ENCODE measurements around the gene LRMDA. TPM values are rescaled to one million over a fixed set of nuclear protein-coding genes. Genes with fewer than 3 reads are reported as not detected.

The LRMDA gene
- total RNA-seq, 4 donors from 2014 or later: 7.3 to 20.1 (median 8.4) TPM

DNA sequence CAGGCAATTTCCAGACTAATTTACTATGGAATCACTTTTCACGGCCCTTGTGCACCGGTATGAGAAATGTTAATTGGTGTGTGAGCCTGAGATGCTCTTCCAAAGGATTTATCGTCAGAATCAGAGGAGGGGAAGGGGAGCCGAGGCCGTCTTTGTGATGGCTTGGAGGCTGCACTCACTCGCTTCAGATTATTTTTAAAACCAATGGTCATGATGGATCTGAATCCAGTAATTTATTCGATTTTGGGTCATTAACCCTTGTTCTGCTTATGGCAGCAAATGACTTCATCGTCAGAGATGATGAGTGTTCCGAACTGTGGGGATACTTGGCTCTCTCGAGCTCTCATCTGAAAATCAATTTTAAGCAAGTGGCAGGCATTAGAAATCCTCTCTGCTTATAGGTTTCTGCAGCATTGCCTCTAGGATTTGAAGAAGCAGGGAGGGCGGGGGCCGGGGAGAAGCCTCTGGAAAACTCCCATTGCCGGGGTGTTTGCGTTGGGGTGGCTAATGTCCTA lies 576.3 kb downstream of the LRMDA start:
- WGBS, 2 donors (ENCODE audit: low coverage in 1 of 2): 84 to 89% methylated on average over 8 to 9 of the region's 14 CpGs
- no peaks in the 10 kb centered on the region for H3K27me3 ChIP-seq

DNA sequence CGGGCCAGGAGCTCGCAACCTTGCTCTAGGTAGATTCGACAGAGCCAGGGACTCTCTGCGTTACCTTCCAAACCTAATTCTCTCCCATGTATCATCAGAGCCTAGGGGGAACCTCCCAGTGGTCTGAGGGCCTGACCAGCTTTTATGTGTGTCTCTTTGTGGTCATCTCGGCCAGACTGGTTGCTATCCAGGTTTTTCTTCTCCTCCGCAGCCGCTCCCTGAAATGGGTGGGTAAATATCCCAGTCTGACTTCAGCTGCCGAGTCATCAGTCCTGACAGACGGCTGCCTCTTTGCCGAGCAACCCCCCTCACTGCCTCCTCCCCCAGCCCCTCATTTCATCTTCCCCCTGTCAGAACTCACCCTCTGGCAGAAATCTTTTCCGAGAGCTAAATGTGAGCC lies 578.1 kb downstream of the LRMDA start:
- H3K4me3 ChIP-seq: no peak overlapping the region
- no peak for ATAC-seq
- 83 to 86% methylated on average over 8 to 11 of the region's 11 CpGs for whole genome bisulfite sequencing, 2 donors (ENCODE audit: low coverage in 1 of 2)
- no peaks in the 10 kb centered on the region for H3K36me3 ChIP-seq
- no peaks in the 10 kb centered on the region for H3K9me3 ChIP-seq
- no peaks in the 10 kb centered on the region for H3K4me1 ChIP-seq
- TF ChIP-seq, protein P1, sequence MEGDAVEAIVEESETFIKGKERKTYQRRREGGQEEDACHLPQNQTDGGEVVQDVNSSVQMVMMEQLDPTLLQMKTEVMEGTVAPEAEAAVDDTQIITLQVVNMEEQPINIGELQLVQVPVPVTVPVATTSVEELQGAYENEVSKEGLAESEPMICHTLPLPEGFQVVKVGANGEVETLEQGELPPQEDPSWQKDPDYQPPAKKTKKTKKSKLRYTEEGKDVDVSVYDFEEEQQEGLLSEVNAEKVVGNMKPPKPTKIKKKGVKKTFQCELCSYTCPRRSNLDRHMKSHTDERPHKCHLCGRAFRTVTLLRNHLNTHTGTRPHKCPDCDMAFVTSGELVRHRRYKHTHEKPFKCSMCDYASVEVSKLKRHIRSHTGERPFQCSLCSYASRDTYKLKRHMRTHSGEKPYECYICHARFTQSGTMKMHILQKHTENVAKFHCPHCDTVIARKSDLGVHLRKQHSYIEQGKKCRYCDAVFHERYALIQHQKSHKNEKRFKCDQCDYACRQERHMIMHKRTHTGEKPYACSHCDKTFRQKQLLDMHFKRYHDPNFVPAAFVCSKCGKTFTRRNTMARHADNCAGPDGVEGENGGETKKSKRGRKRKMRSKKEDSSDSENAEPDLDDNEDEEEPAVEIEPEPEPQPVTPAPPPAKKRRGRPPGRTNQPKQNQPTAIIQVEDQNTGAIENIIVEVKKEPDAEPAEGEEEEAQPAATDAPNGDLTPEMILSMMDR (IDR thresholded peaks at IDR 0.05): no peak
- TF ChIP-seq POLR2AphosphoS5 (IDR thresholded peaks at IDR 0.05): no peak
- no peak overlapping the region for H3K27ac ChIP-seq
- no peaks in the 10 kb centered on the region for H3K27me3 ChIP-seq

More for the DNA sequence above, 576.3 kb downstream of the LRMDA start:
- H3K27ac ChIP-seq: no peak overlapping the region
- no peak overlapping the region for H3K4me3 ChIP-seq
- TF ChIP-seq, protein P1 (IDR thresholded peaks at IDR 0.05): no peak
- TF ChIP-seq EP300 (IDR thresholded peaks at IDR 0.05) (no peak), POLR2AphosphoS5 (IDR thresholded peaks at IDR 0.05) (no peak), POLR2A (IDR thresholded peaks at IDR 0.05) (no peak)
- no peak for ATAC-seq
- no peaks in the 10 kb centered on the region for H3K9me3 ChIP-seq
- no peaks in the 10 kb centered on the region for H3K4me1 ChIP-seq
- H3K36me3 ChIP-seq: no peaks in the 10 kb centered on the region

DNA sequence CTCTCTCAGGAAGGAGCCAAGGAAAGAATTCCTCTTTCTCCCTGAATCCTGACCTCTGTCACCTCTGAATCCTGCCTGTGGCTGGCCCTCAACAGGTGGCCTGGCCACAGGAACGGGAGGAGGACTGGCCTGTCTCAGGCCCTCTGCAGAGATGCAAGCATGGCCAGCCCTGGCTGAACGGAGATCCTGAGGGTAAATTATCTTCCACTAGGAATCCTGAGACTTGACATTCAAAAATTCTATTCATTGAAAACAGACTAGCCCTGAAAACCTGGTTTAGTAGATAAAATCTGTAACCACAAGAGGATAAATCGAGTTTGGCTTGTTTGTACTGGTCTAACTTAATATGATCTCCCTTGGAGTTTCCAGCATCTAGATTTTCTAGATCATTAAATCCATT lies 579.3 kb downstream of the LRMDA start:
- Histone ChIP-seq H3K4me1 (no peaks in the 10 kb centered on the region), H3K36me3 (no peaks in the 10 kb centered on the region), H3K9me3 (no peaks in the 10 kb centered on the region), H3K4me3 (no peak overlapping the region), H3K27me3 (no peaks in the 10 kb centered on the region), H3K27ac (no peak overlapping the region)
- no peak for TF ChIP-seq POLR2A (IDR thresholded peaks at IDR 0.05)
- no peak for TF ChIP-seq POLR2AphosphoS5 (IDR thresholded peaks at IDR 0.05)
- no peak for TF ChIP-seq EP300 (IDR thresholded peaks at IDR 0.05)
- TF ChIP-seq, protein P1 (IDR thresholded peaks at IDR 0.05): no peak
- WGBS, 2 donors (ENCODE audit: low coverage in 1 of 2): 70 to 100% methylated on average over 2 to 3 of the region's 3 CpGs
- ATAC-seq: no peak

DNA sequence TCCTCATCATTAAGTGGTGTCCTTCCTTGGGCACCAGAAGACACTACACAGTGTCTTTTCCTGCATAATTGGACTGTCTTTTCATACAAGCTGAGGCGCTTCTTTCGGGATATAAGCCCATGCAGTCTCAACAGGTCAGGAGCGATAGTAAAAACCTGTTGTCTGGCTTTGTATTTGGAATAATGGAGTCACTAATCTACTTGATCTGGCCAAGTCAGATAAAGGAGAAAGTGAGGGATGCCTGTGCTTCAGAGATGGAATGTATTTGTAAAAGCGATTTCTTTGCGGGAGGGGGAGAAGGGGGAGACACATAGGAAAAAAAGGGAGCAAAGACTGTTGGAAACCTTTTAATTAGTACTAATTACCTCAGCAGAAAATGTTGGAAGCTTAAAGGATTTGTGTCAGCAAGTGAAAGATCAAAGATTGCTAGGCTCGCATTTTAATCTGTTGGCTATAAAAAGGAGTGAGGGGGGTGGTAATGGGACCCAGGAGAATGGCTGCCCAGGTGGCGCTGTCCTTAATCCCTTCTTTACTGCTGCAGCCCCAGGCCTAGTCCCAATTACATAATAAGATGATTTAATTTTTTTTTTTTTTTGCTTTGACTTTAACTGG lies 581.4 kb downstream of the LRMDA start:
- WGBS, 2 donors (ENCODE audit: low coverage in 1 of 2): 85 to 92% methylated on average over 4 to 7 of the region's 7 CpGs
- Histone ChIP-seq H3K9me3 (no peaks in the 10 kb centered on the region), H3K27me3 (no peaks in the 10 kb centered on the region), H3K4me3 (no peak overlapping the region), H3K36me3 (no peaks in the 10 kb centered on the region), H3K4me1 (no peaks in the 10 kb centered on the region), H3K27ac (no peak overlapping the region)
- no peak for ATAC-seq
- TF ChIP-seq POLR2A (IDR thresholded peaks at IDR 0.05) (no peak), EP300 (IDR thresholded peaks at IDR 0.05) (no peak), POLR2AphosphoS5 (IDR thresholded peaks at IDR 0.05) (no peak)
- TF ChIP-seq, protein P1 (IDR thresholded peaks at IDR 0.05): no peak

DNA sequence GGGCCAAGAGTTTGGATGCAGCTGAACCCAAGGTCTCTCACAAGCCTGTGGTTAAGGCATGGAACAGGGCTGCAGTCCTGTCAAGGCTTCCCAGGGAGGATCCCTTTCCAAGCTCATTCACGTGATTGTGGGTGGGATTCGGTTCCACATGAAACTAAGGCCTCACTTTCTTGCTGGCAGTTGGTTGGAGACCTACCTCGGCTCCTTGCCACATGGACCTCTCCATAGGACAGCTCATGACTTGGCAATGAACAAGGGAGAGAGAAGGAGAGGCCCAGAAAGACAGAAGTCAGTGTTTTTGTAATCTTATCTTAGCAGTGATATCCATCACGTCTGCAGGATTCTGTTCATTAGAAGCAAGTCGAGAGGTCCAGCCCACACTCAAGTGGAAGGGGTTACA lies 583.8 kb downstream of the LRMDA start:
- Histone ChIP-seq H3K9me3 (no peaks in the 10 kb centered on the region), H3K36me3 (no peaks in the 10 kb centered on the region), H3K4me3 (no peak overlapping the region), H3K27me3 (no peaks in the 10 kb centered on the region), H3K4me1 (no peaks in the 10 kb centered on the region), H3K27ac (no peak overlapping the region)
- WGBS, 2 donors (ENCODE audit: low coverage in 1 of 2): 42 to 53% methylated on average over 2 to 4 of the region's 5 CpGs
- TF ChIP-seq, protein P1 (IDR thresholded peaks at IDR 0.05): no peak
- no peak for TF ChIP-seq POLR2AphosphoS5 (IDR thresholded peaks at IDR 0.05)
- no peak for TF ChIP-seq EP300 (IDR thresholded peaks at IDR 0.05)
- TF ChIP-seq POLR2A (IDR thresholded peaks at IDR 0.05): no peak
- ATAC-seq: peak; percentile 62
